Astrocyte of the cerebellum (primary cell): ENCODE data around the gene TRAPPC2L.

ENCODE experiments used
- DNase-seq: peaks from one replicate; pipeline ENCODE4 v3.0.0-alpha.2; 2011; ENCODE audit warnings: low read depth
- H3K4me3 ChIP-seq: 2 replicates; pipeline ENCODE4 v1.5.1; 2011; ENCODE audit warnings: mild to moderate bottlenecking, low read depth, low read length, moderate library complexity
- in situ Hi-C: cut with HindIII; loops from 2 replicates; pipeline ENCODE4 v1.10.0; 2017; ENCODE audit warnings: low sequenced_read_pairs
- TF ChIP-seq, protein P1 (sequence below): IDR thresholded peaks from 2 replicates; pipeline ENCODE4 v1.5.1; 2012; ENCODE audit warnings: low read length, low read depth, moderate library complexity, mild to moderate bottlenecking; ENCODE audit errors: missing control alignments

Gene TRAPPC2L

GRCh38 chr16:88880226-88881006, 23.5 kb downstream of the TRAPPC2L start:
- H3K4me3 ChIP-seq = no peak overlapping the region
- in situ Hi-C loops = no loop called here
- DNase-seq = no peak
- TF ChIP-seq, protein P1, sequence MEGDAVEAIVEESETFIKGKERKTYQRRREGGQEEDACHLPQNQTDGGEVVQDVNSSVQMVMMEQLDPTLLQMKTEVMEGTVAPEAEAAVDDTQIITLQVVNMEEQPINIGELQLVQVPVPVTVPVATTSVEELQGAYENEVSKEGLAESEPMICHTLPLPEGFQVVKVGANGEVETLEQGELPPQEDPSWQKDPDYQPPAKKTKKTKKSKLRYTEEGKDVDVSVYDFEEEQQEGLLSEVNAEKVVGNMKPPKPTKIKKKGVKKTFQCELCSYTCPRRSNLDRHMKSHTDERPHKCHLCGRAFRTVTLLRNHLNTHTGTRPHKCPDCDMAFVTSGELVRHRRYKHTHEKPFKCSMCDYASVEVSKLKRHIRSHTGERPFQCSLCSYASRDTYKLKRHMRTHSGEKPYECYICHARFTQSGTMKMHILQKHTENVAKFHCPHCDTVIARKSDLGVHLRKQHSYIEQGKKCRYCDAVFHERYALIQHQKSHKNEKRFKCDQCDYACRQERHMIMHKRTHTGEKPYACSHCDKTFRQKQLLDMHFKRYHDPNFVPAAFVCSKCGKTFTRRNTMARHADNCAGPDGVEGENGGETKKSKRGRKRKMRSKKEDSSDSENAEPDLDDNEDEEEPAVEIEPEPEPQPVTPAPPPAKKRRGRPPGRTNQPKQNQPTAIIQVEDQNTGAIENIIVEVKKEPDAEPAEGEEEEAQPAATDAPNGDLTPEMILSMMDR = no peak

- in situ Hi-C loops = no loop called here
- no peak overlapping the region for H3K4me3 ChIP-seq
- TF ChIP-seq, protein P1 = no peak
- DNase-seq = no peak
Observed at GRCh38 chr16:88881007-88881615, 24.2 kb downstream of the TRAPPC2L start.

GRCh38 chr16:88881675-88882357, 24.9 kb downstream of the TRAPPC2L start:
- in situ Hi-C loops = no loop called here
- TF ChIP-seq, protein P1 = no peak
- no peak overlapping the region for H3K4me3 ChIP-seq
- no peak for DNase-seq

- in situ Hi-C loops = no loop called here
- DNase-seq = no peak
- TF ChIP-seq, protein P1 = no peak
- no peak overlapping the region for H3K4me3 ChIP-seq
Observed at GRCh38 chr16:88882358-88883030, 25.6 kb downstream of the TRAPPC2L start.

DNA sequence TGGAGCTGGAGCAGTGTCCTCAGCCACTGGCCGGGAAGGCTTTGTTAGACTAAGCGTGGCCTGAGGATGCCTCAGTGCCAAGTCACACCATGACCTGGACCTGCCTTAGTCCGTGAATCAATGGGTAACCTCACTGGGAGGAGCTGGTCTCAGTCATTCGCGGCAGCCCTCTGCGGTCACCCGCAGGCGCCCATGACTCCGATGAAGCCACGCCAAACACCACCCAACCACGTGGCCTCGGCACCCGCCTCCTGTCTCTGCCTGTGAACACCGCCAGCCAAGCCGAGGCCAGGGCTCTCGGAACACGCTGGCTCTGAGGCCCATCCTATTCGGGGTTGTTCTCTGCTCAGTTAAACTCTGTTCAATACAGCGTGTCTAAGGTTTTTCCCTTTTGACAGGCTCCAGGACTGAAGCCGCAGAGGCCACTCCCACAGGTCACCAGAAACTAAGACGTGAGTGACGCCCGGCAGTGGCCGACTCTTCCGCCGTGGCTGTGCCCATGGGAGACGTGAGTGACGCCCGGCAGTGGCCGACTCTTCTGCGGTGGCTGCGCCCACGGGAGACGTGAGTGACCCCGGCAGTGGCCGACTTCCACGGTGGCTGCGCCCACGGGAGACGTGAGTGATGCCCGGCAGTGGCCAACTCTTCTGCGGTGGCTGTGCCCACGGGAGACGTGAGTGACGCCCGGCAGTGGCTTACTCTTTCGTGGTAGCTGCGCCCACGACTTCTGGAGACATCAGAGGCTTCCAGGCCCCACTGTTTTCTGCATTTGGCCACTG, 26.4 kb downstream of the TRAPPC2L start:
- in situ Hi-C loops = no loop called here
- TF ChIP-seq, protein P1 = no peak
- no peak overlapping the region for H3K4me3 ChIP-seq
- no peak for DNase-seq
